AG04449 (cell line): ENCODE data around the gene CDS1.

ENCODE experiments used
- CTCF ChIA-PET: fragments of 350-600 bp; formaldehyde crosslinking; extraction: SDS; loops from one replicate; lab custom pipeline; 2021; ENCODE audit warnings: antibody characterized with exemption; lab: Yijun Ruan, JAX
- POLR2A ChIA-PET: fragments of 400-600, 350-600 bp; formaldehyde crosslinking; extraction: SDS; loops from one replicate; lab custom pipeline; 2020; ENCODE audit warnings: antibody characterized with exemption, inconsistent platforms; lab: Yijun Ruan, JAX
- DNase-seq: peaks from one replicate; pipeline ENCODE4 v3.0.0-alpha.2; 2010; ENCODE audit warnings: low read depth, low spot score
- H3K4me3 ChIP-seq: 2 replicates; pipeline ENCODE4 v1.5.1; 2011; ENCODE audit warnings: low read depth, mild to moderate bottlenecking, control low read depth, low read length
- CTCF ChIP-seq: IDR thresholded peaks from one replicate; pipeline ENCODE4 v1.5.1; 2011; ENCODE audit warnings: mild to moderate bottlenecking, moderate library complexity, low read length, control low read depth, inconsistent platforms; ENCODE audit not compliant: insufficient read depth; ENCODE audit errors: missing control alignments

The CDS1 gene

GRCh38 chr4:84615355-84615754, 32.4 kb downstream of the CDS1 start:
- ChIA-PET CTCF (no interaction called here), POLR2A (no interaction called here)
- TF ChIP-seq CTCF: no peak
- DNase-seq: no peak
- no peak overlapping the region for H3K4me3 ChIP-seq

GRCh38 chr4:84622959-84623358, 40.0 kb downstream of the CDS1 start:
- ChIA-PET CTCF (no interaction called here), POLR2A (no interaction called here)
- no peak for DNase-seq
- no peak for TF ChIP-seq CTCF
- no peak overlapping the region for H3K4me3 ChIP-seq

GRCh38 chr4:84623661-84624060, 40.7 kb downstream of the CDS1 start:
- no peak for DNase-seq
- TF ChIP-seq CTCF: no peak
- CTCF ChIA-PET: no interaction called here
- no peak overlapping the region for H3K4me3 ChIP-seq
- POLR2A ChIA-PET: no interaction called here

GRCh38 chr4:84626673-84627072, 43.7 kb downstream of the CDS1 start:
- POLR2A ChIA-PET: no interaction called here
- CTCF ChIA-PET: no interaction called here
- no peak for DNase-seq
- H3K4me3 ChIP-seq: no peak overlapping the region
- no peak for TF ChIP-seq CTCF

- H3K4me3 ChIP-seq: no peak overlapping the region
- CTCF ChIA-PET: no interaction called here
- TF ChIP-seq CTCF: no peak
- DNase-seq: no peak
- POLR2A ChIA-PET: no interaction called here
Observed at GRCh38 chr4:84631573-84631972, 48.6 kb downstream of the CDS1 start.

GRCh38 chr4:84632092-84632491, 49.2 kb downstream of the CDS1 start:
- no peak for TF ChIP-seq CTCF
- no peak overlapping the region for H3K4me3 ChIP-seq
- CTCF ChIA-PET: no interaction called here
- peak; percentile 1 for DNase-seq
- POLR2A ChIA-PET: no interaction called here
